ENCODE measurements around the gene JUND.
A peak's percentile ranks its signal among the peaks of the same experiment; 100 is the strongest.

JUND gene

GRCh38 chr19:18232540-18233223 lies 48.7 kb downstream of the JUND start:
- peak; percentile 47 for DNase-seq

GRCh38 chr19:18231775-18232174 lies 49.6 kb downstream of the JUND start:
- no peak for DNase-seq

- DNase-seq: no peak
Observed at GRCh38 chr19:18230941-18231734, 50.3 kb downstream of the JUND start.

- no peak for DNase-seq
Observed at GRCh38 chr19:18229915-18230314, 51.5 kb downstream of the JUND start.

Data from hematopoietic multipotent progenitor cell treated with erythropoietin and hydrocortisone succinate and interleukin-3 and kit ligand, for 4 days (in vitro differentiated cells).